NCI-H2227 (cell line): ENCODE measurements around the gene CRYBG2.

Experiments used
- DNase-seq: peaks from one replicate; lab custom pipeline; 2025; ENCODE audit not compliant: unreplicated experiment; lab: John Stamatoyannopoulos, UW

CRYBG2 gene

GRCh38 chr1:26282401-26282918 is 71.5 kb downstream of the CRYBG2 start:
- no peak for DNase-seq

- peak; percentile 78 for DNase-seq
These were observed 72.0 kb downstream of the CRYBG2 start for GRCh38 chr1:26281971-26282370.

- DNase-seq, result no peak
These were observed 72.6 kb downstream of the CRYBG2 start for GRCh38 chr1:26281091-26281958.

GRCh38 chr1:26280333-26281042 is 73.4 kb downstream of the CRYBG2 start:
- no peak for DNase-seq

GRCh38 chr1:26279456-26280332 is 74.2 kb downstream of the CRYBG2 start, which contains the start of gene SH3BGRL3:
TSS of gene SH3BGRL3 (plus strand) at chr1:26280086. CDS start at chr1:26280156, 70 bp downstream.
- peak; percentile 89 for DNase-seq

GRCh38 chr1:26278724-26279455 is 75.0 kb downstream of the CRYBG2 start:
- peak; percentile 62 for DNase-seq

GRCh38 chr1:26278303-26278702 is 75.6 kb downstream of the CRYBG2 start:
- no peak for DNase-seq

GRCh38 chr1:26277719-26278118 is 76.2 kb downstream of the CRYBG2 start:
- no peak for DNase-seq

GRCh38 chr1:26277261-26277661 is 76.7 kb downstream of the CRYBG2 start:
- DNase-seq, result no peak

- DNase-seq, result no peak
These were observed 77.5 kb downstream of the CRYBG2 start for GRCh38 chr1:26276432-26276838.

- DNase-seq, result peak; percentile 73
These were observed 78.1 kb downstream of the CRYBG2 start for GRCh38 chr1:26275580-26276431.

GRCh38 chr1:26274801-26275425 is 79.0 kb downstream of the CRYBG2 start:
- DNase-seq, result no peak
